OCI-LY3 (cell line): Measurements from ENCODE around the gene FRMPD2.

ENCODE experiments used
- H2AFZ ChIP-seq: fragments of 200-600, 300-600 bp; shearing (Covaris generic); 2 replicates; pipeline ENCODE4 v1.6.0; 2014; ENCODE audit warnings: antibody characterized with exemption, low read depth, low read length
- H3K27ac ChIP-seq: fragments of 200-600, 300-600 bp; sonication (generic); 2 replicates; pipeline ENCODE4 v1.5.1; 2014; ENCODE audit warnings: mild to moderate bottlenecking, low read length, moderate library complexity, mixed read lengths
- H3K27me3 ChIP-seq: fragments of 200-600, 300-600 bp; sonication (generic); 2 replicates; pipeline ENCODE4 v1.6.1; 2014; ENCODE audit warnings: low read depth, low read length, mixed read lengths
- H3K36me3 ChIP-seq: fragments of 200-600, 300-600 bp; sonication (generic); replicated peaks from 2 replicates; pipeline ENCODE3; 2014; ENCODE audit warnings: low read depth, low read length, mixed read lengths
- H3K4me1 ChIP-seq: fragments of 300-600, 200-600 bp; sonication (generic); 2 replicates; pipeline ENCODE4 v1.6.1; 2014; ENCODE audit warnings: low read length, mixed read lengths
- H3K4me2 ChIP-seq: fragments of 200-600, 300-600 bp; sonication (generic); 2 replicates; pipeline ENCODE4 v1.6.1; 2014; ENCODE audit warnings: low read length, mixed read lengths
- H3K4me3 ChIP-seq: fragments of 300-600, 200-600 bp; sonication (generic); 2 replicates; pipeline ENCODE4 v1.5.1; 2014; ENCODE audit warnings: antibody characterized with exemption, mild to moderate bottlenecking, low read length, moderate library complexity
- H3K79me2 ChIP-seq: fragments of 300-600, 200-600 bp; shearing (Covaris generic); 2 replicates; pipeline ENCODE4 v1.6.1; 2014; ENCODE audit warnings: mild to moderate bottlenecking, low read length, mixed read lengths
- H3K9ac ChIP-seq: fragments of 300-600, 200-600 bp; shearing (Covaris generic); 2 replicates; pipeline ENCODE4 v1.6.0; 2014; ENCODE audit warnings: mild to moderate bottlenecking, low read length, moderate library complexity
- H3K9me3 ChIP-seq: fragments of 200-600, 300-600 bp; shearing (Covaris generic); 2 replicates; pipeline ENCODE4 v1.6.1; 2014; ENCODE audit warnings: low read length, mixed read lengths; ENCODE audit not compliant: insufficient read depth
- H4K20me1 ChIP-seq: fragments of 200-600, 300-600 bp; sonication (generic); 2 replicates; pipeline ENCODE4 v1.6.1; 2016; ENCODE audit warnings: low read length, mixed read lengths; ENCODE audit not compliant: insufficient read depth
- EZH2phosphoT487 ChIP-seq: fragments of 200-600 bp; shearing (Covaris generic); IDR thresholded peaks from 2 replicates; pipeline ENCODE4 v1.6.1; 2018; ENCODE audit warnings: antibody characterized with exemption, mixed run types, low read depth
- TF ChIP-seq, protein P1 (sequence below): fragments of 200-600, 300-600 bp; sonication (generic); IDR thresholded peaks from 2 replicates; pipeline ENCODE4 v1.5.1; 2014; ENCODE audit warnings: antibody characterized with exemption, low read length, low read depth

FRMPD2 gene

GRCh38 chr10:48306870-48307710 lies 32.6 kb upstream of the FRMPD2 start:
- Histone ChIP-seq H3K9me3 (no peaks in the 10 kb centered on the region), H3K4me1 (peaks cover 35% of the 10 kb centered on the region), H4K20me1 (peaks cover 21% of the 10 kb centered on the region; the same call in 1 of the 2 replicates), H3K36me3 (no peaks in the 10 kb centered on the region), H3K4me2 (peak overlapping the region; percentile 98), H3K9ac (peak overlapping the region; percentile 64), H2AFZ (0 out of 2 replicates have a peak overlapping the region, but pooled peaks have one; percentile 39), H3K27ac (no peak overlapping the region; the same call in 1 of the 2 replicates), H3K27me3 (no peaks in the 10 kb centered on the region), H3K4me3 (peak overlapping the region; percentile 98), H3K79me2 (peaks cover 32% of the 10 kb centered on the region)
- TF ChIP-seq, protein P1, sequence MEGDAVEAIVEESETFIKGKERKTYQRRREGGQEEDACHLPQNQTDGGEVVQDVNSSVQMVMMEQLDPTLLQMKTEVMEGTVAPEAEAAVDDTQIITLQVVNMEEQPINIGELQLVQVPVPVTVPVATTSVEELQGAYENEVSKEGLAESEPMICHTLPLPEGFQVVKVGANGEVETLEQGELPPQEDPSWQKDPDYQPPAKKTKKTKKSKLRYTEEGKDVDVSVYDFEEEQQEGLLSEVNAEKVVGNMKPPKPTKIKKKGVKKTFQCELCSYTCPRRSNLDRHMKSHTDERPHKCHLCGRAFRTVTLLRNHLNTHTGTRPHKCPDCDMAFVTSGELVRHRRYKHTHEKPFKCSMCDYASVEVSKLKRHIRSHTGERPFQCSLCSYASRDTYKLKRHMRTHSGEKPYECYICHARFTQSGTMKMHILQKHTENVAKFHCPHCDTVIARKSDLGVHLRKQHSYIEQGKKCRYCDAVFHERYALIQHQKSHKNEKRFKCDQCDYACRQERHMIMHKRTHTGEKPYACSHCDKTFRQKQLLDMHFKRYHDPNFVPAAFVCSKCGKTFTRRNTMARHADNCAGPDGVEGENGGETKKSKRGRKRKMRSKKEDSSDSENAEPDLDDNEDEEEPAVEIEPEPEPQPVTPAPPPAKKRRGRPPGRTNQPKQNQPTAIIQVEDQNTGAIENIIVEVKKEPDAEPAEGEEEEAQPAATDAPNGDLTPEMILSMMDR, result no peak
- no peak for TF ChIP-seq EZH2phosphoT487

- no peak for TF ChIP-seq EZH2phosphoT487
- TF ChIP-seq, protein P1, result no peak
- Histone ChIP-seq H3K36me3 (no peaks in the 10 kb centered on the region), H3K27ac (no peak within 1 kb of the TSS; the same call in 1 of the 2 replicates), H3K4me1 (peaks cover 35% of the 10 kb centered on the region), H4K20me1 (peaks cover 21% of the 10 kb centered on the region; the same call in 1 of the 2 replicates), H3K9me3 (no peaks in the 10 kb centered on the region), H2AFZ (peak within 1 kb of the TSS; percentile 67; the same call in 1 of the 2 replicates), H3K4me2 (peak within 1 kb of the TSS; percentile 98), H3K27me3 (no peaks in the 10 kb centered on the region), H3K79me2 (peaks cover 28% of the 10 kb centered on the region), H3K9ac (peak within 1 kb of the TSS; percentile 64), H3K4me3 (peak within 1 kb of the TSS; percentile 98)
Observed at GRCh38 chr10:48306265-48306869, 31.9 kb upstream of the FRMPD2 start, which contains the start of gene MAPK8. TSS of gene MAPK8 (plus strand) at chr10:48306677. CDS start at chr10:48401661, 94,984 bp downstream.

GRCh38 chr10:48305905-48306264 lies 31.4 kb upstream of the FRMPD2 start:
- peaks cover 24% of the 10 kb centered on the region for H3K79me2 ChIP-seq
- no peak overlapping the region for H3K27ac ChIP-seq
- peaks cover 21% of the 10 kb centered on the region; the same call in 1 of the 2 replicates for H4K20me1 ChIP-seq
- peak overlapping the region; percentile 45; the same call in 1 of the 2 replicates for H3K9ac ChIP-seq
- H3K4me3 ChIP-seq, result peak overlapping the region; percentile 98
- no peaks in the 10 kb centered on the region for H3K36me3 ChIP-seq
- H3K27me3 ChIP-seq, result no peaks in the 10 kb centered on the region
- no peak for TF ChIP-seq EZH2phosphoT487
- TF ChIP-seq, protein P1, result no peak
- H3K9me3 ChIP-seq, result no peaks in the 10 kb centered on the region
- peak overlapping the region; percentile 67; the same call in 1 of the 2 replicates for H2AFZ ChIP-seq
- peaks cover 35% of the 10 kb centered on the region for H3K4me1 ChIP-seq
- peak overlapping the region; percentile 81 for H3K4me2 ChIP-seq
